SU-DHL-6 (cell line): ENCODE results near the gene SLC22A23.

Experiments
- H2AFZ ChIP-seq: fragments of 200-600 bp; sonication (generic); 2 replicates; pipeline ENCODE4 v1.6.1; 2014; ENCODE audit warnings: low read depth, mild to moderate bottlenecking, moderate library complexity, mixed read lengths, antibody characterized with exemption, low read length; ENCODE audit not compliant: severe bottlenecking
- H3F3A ChIP-seq: fragments of 200-600 bp; shearing (Covaris generic); 2 replicates; pipeline ENCODE4 v1.6.0; 2016; ENCODE audit warnings: antibody characterized with exemption, mild to moderate bottlenecking; ENCODE audit not compliant: insufficient read depth
- H3K27ac ChIP-seq: fragments of 200-600 bp; sonication (generic); 2 replicates; pipeline ENCODE4 v1.5.1; 2016; ENCODE audit warnings: low read depth, mild to moderate bottlenecking, low read length, moderate library complexity, mixed read lengths
- H3K27me3 ChIP-seq: fragments of 200-600 bp; sonication (generic), shearing (Covaris generic); 2 replicates; pipeline ENCODE4 v1.6.0; 2014; ENCODE audit warnings: mild to moderate bottlenecking, low read length
- H3K36me3 ChIP-seq: fragments of 200-600 bp; sonication (generic); 2 replicates; pipeline ENCODE4 v1.6.1; 2014; ENCODE audit warnings: mild to moderate bottlenecking, low read length, mixed read lengths
- H3K4me2 ChIP-seq: fragments of 300-600, 200-600 bp; shearing (Covaris generic), sonication (generic); 2 replicates; pipeline ENCODE4 v1.6.0; 2014; ENCODE audit warnings: low read length, low read depth, mild to moderate bottlenecking; ENCODE audit not compliant: poor library complexity, severe bottlenecking
- H3K4me3 ChIP-seq: fragments of 200-600 bp; sonication (generic); 2 replicates; pipeline ENCODE4 v1.5.1; 2014; ENCODE audit warnings: antibody characterized with exemption, low read length, mild to moderate bottlenecking, mixed read lengths; ENCODE audit not compliant: insufficient read depth, poor library complexity, severe bottlenecking
- H3K79me2 ChIP-seq: fragments of 200-600 bp; sonication (generic); 2 replicates; pipeline ENCODE4 v1.6.1; 2014; ENCODE audit warnings: mild to moderate bottlenecking, low read length, moderate library complexity; ENCODE audit not compliant: insufficient read depth
- H3K9ac ChIP-seq: fragments of 200-600 bp; sonication (generic); 2 replicates; pipeline ENCODE4 v1.7.0; 2014; ENCODE audit warnings: mild to moderate bottlenecking, low read length
- H3K9me2 ChIP-seq: fragments of 200-600 bp; sonication (generic); replicated peaks from 2 replicates; pipeline ENCODE4 v1.6.1; 2014; ENCODE audit warnings: low read length; ENCODE audit not compliant: insufficient read depth
- H3K9me3 ChIP-seq: fragments of 200-600 bp; sonication (generic); 2 replicates; pipeline ENCODE4 v1.6.1; 2014; ENCODE audit warnings: low read length, mixed read lengths; ENCODE audit not compliant: insufficient read depth
- H4K20me1 ChIP-seq: fragments of 200-600 bp; sonication (generic); 2 replicates; pipeline ENCODE4 v1.6.1; 2014; ENCODE audit warnings: low read depth, mild to moderate bottlenecking, antibody characterized with exemption, low read length, moderate library complexity, mixed read lengths
- CTCF ChIP-seq: fragments of 200-600 bp; sonication (generic); IDR thresholded peaks from one replicate; pipeline ENCODE4 v1.5.1; 2017; ENCODE audit warnings: antibody characterized with exemption, mild to moderate bottlenecking, low read length, moderate library complexity; ENCODE audit not compliant: insufficient read depth, poor library complexity, severe bottlenecking
- EZH2phosphoT487 ChIP-seq: fragments of 200-600 bp; sonication (generic), shearing (Covaris generic); conservative IDR thresholded peaks from 2 replicates; pipeline ENCODE4 v1.6.1; 2018; ENCODE audit warnings: mild to moderate bottlenecking, antibody characterized with exemption, low read length, moderate library complexity, mixed read lengths

The SLC22A23 gene

DNA sequence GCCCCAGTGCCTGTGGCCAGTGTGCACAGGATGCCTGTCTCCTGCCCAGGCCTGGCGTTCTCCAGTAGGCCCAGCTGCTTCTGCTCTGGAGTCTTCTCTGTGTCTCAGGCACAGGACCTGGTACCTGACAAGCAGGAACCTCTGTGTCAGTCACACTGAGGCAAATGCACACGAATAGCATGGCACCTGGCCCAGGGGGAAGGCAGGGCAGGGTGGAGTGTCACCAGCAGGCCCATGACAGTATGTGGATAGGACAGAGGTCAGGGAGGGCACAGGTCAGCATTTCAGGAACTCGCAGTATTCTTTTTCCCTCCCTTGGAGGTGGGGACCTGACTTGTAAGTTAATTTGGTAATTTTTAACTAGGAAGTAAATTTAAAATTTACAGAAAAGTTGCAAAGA lies 192.5 kb downstream of the SLC22A23 start:
- Histone ChIP-seq H3K4me2 (no peak overlapping the region), H3K79me2 (peaks cover 85% of the 10 kb centered on the region), H3K36me3 (0 out of 2 replicates have a peak, but pooled peaks cover 2% of the 10 kb centered on the region), H3K27ac (no peak overlapping the region), H3K4me3 (no peak overlapping the region), H3K9me3 (no peaks in the 10 kb centered on the region), H2AFZ (no peak overlapping the region), H3K9me2 (no peaks in the 10 kb centered on the region), H3F3A (no peaks in the 10 kb centered on the region), H3K9ac (no peak overlapping the region), H4K20me1 (peaks cover 6% of the 10 kb centered on the region; the same call in 1 of the 2 replicates), H3K27me3 (no peaks in the 10 kb centered on the region)
- TF ChIP-seq EZH2phosphoT487 (no peak), CTCF (no peak)

GRCh38 chr6:3263096-3263495 lies 193.8 kb downstream of the SLC22A23 start:
- H3F3A ChIP-seq = no peaks in the 10 kb centered on the region
- no peak overlapping the region for H2AFZ ChIP-seq

DNA sequence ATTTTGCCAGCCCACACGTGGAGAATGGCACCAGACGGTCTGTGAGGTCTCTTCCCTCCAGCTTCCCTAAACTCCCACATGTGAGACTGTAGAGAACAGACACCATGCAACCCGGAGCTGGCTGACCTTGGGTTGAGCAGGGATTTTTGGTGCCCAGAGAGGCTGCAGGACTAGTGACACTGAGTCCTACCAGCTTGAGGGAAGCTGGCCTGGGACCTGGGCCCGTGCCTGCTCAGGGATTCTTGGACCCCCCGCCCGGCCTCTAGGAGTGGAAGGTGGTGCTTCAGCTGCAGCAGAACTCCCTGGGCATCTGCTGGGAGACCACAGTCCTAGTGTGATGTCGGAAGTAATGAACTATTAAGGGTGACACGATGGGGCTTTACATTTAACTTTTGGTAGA lies 194.9 kb downstream of the SLC22A23 start:
- H3K79me2 ChIP-seq = peaks cover 77% of the 10 kb centered on the region
- no peak overlapping the region for H2AFZ ChIP-seq
- no peak overlapping the region for H3K9ac ChIP-seq
- peaks cover 4% of the 10 kb centered on the region; the same call in 1 of the 2 replicates for H4K20me1 ChIP-seq
- H3K9me2 ChIP-seq = no peaks in the 10 kb centered on the region
- no peak for TF ChIP-seq EZH2phosphoT487
- TF ChIP-seq CTCF = no peak
- H3K27ac ChIP-seq = no peak overlapping the region
- H3K27me3 ChIP-seq = no peaks in the 10 kb centered on the region
- H3K9me3 ChIP-seq = no peaks in the 10 kb centered on the region
- H3K4me2 ChIP-seq = no peak overlapping the region
- H3F3A ChIP-seq = no peaks in the 10 kb centered on the region
- H3K4me3 ChIP-seq = no peak overlapping the region
- 0 out of 2 replicates have a peak, but pooled peaks cover 2% of the 10 kb centered on the region for H3K36me3 ChIP-seq

More at GRCh38 chr6:3263096-3263495, 193.8 kb downstream of the SLC22A23 start:
- TF ChIP-seq CTCF (no peak), EZH2phosphoT487 (no peak)
- H3K27me3 ChIP-seq = no peaks in the 10 kb centered on the region
- no peak overlapping the region for H3K4me3 ChIP-seq
- H3K79me2 ChIP-seq = peaks cover 83% of the 10 kb centered on the region
- no peak overlapping the region for H3K4me2 ChIP-seq
- no peak overlapping the region for H3K27ac ChIP-seq
- 0 out of 2 replicates have a peak, but pooled peaks cover 2% of the 10 kb centered on the region for H3K36me3 ChIP-seq
- peaks cover 4% of the 10 kb centered on the region; the same call in 1 of the 2 replicates for H4K20me1 ChIP-seq
- no peak overlapping the region for H3K9ac ChIP-seq
- H3K9me2 ChIP-seq = no peaks in the 10 kb centered on the region
- H3K9me3 ChIP-seq = no peaks in the 10 kb centered on the region
